ENCODE measurements around the gene GRK4. TPM values are rescaled to one million over a fixed set of nuclear protein-coding genes. Genes with fewer than 3 reads are reported as not detected.

Gene GRK4
- 1.6 and 2.0 TPM in 2 replicates for total RNA-seq

DNA sequence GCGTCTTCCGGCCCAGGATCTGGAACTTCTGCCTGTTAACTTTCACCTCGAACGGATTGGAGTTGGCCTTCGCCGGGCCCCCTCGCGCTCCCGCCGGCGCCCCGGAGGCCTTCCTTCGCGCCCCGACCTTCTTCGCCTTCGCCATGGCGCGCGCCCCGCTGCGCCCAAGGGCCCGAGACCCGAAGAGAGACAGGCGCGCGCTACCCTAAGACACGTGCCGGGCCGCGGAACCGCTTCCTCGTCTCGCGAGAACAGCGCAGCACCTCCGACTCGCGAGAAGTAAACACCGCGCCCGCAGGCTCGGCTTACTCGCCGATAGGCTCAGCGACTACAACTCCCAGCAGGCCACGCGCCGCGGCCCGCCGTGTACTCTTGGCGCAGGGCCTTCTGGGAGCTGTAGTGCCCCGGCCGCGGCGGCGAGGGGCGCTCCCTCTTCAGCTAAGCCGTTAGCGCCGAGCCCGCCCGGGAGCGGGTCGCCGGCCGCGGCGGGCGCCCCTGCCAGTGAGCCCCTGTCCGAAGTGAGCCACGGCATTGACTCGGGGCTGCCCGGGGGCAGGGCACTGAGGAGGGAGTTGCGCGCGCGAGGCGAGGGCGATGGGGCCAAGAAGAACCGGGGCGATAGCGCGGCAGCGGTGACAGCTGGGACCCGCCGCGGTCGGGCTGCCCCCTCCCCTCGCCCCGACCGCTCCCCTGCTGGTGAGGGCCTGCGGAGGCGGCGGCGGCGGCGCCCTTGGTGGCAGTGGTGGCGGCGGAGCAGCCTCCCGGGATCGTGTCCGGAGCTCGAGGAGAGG lies at the start of gene GRK4, which contains the start of gene NOP14:
TSS of gene GRK4 (plus strand) at position 397 of the 791 bp plus-strand sequence. CDS start 500 bp downstream, outside the sequence.
TSS of gene NOP14 (minus strand) at position 232 of the 791 bp plus-strand sequence. CDS start at position 145, 87 bp downstream.

DNA sequence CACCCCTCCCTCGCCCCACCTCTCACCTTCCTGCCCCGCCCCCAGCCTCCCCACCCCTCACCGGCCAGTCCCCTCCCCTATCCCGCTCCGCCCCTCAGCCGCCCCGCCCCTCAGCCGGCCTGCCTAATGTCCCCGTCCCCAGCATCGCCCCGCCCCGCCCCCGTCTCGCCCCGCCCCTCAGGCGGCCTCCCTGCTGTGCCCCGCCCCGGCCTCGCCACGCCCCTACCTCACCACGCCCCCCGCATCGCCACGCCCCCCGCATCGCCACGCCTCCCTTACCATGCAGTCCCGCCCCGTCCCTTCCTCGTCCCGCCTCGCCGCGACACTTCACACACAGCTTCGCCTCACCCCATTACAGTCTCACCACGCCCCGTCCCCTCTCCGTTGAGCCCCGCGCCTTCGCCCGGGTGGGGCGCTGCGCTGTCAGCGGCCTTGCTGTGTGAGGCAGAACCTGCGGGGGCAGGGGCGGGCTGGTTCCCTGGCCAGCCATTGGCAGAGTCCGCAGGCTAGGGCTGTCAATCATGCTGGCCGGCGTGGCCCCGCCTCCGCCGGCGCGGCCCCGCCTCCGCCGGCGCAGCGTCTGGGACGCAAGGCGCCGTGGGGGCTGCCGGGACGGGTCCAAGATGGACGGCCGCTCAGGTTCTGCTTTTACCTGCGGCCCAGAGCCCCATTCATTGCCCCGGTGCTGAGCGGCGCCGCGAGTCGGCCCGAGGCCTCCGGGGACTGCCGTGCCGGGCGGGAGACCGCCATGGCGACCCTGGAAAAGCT lies 110.9 kb downstream of the GRK4 start, which contains the start of the genes HTT and HTT-AS:
TSS of gene HTT (plus strand) at position 604 of the 768 bp plus-strand sequence. CDS start at position 749, 145 bp downstream.
TSS of gene HTT-AS (minus strand) at position 461 of the 768 bp plus-strand sequence.

Other genes with a start within 250 kb of the GRK4 start
- 51.1 and 53.1 TPM in 2 replicates for gene TNIP2, start 207.2 kb upstream of the GRK4 start, total RNA-seq
- gene SH3BP2, start 170.5 kb upstream of the GRK4 start, total RNA-seq = 25.1 and 25.2 TPM in 2 replicates
- 142 and 146 TPM in 2 replicates for gene ADD1, start 119.7 kb upstream of the GRK4 start, total RNA-seq
- gene NOP14, start 165 bp upstream of the GRK4 start, total RNA-seq = 19.2 and 23.0 TPM in 2 replicates
- not detected in 2 replicates for gene HTT-AS, start 111.0 kb downstream of the GRK4 start, total RNA-seq
- 15.0 and 16.0 TPM in 2 replicates for gene HTT, start 111.1 kb downstream of the GRK4 start, total RNA-seq

Data from bronchus fibroblast of lung (primary cell).